ENCODE measurements around the gene ZNF438.
"Not testable (repeated sequence)": the region's sequence is repeated elsewhere in the genome, so short reads cannot be mapped to it uniquely, and the experiment has no call there.

- TF ChIP-seq CTCF (conservative IDR thresholded peaks at IDR 0.05; ENCODE audit: low read depth, low read length); EZH2 (IDR thresholded peaks at IDR 0.05; ENCODE audit: borderline replicate concordance, low read depth, low read length, poor library complexity, severe bottlenecking): not testable (repeated sequence)
Observed at GRCh38 chr10:30949218-30949617, 82.4 kb downstream of the ZNF438 start.
